ENCODE measurements around the gene KLF7. TPM values are rescaled to one million over a fixed set of nuclear protein-coding genes. Genes with fewer than 3 reads are reported as not detected.

Gene KLF7
- total RNA-seq, 6 experiments from 2014 or later, result 3.3 to 14.2 (median 10.2) TPM

DNA sequence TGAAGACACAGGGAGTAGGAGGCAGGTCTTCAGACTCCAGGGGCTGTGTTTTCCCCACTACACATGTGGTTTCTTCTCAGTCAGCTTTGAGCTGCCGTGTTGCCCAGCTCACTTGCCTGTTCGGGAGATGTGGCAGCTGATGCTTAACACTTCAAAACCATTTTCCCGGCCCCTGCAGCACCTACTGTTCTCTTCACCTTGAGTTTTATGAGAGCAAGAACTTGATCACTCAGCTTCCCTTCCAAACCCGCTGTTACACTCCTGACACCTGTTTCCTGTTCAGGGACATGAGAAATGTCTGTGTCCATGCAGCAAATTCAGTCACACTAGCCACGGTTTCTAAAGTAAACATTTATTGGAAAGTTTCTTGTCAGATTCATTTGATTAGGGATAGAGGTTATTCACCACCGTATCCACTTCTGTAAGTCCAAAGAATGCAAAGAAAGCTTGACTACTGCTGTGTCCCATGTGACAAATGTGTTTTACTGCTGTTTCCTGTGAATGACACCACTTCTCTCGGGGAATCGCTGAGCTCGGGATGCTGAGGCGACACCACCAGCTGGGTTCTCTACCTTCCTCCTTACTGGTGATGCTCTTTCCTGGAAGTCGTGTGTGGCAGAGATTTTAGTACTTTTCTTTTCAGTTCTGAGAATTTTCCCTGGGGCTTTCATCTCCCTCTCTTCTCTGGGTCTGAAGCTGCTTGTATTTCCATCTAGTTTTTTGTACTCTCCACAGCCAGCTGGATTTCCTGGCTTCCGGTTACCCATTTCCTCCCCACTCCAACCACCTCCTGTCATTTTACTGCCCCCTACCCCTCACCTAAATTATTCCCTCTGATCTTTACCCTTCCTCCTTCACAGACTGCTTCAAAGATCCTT is 91.7 kb downstream of the KLF7 start:
- Histone ChIP-seq H3K27me3 (no peaks in the 10 kb centered on the region), H3K27ac (peak overlapping the region; percentile 8 to 12 (median 10)), H3K4me1 (no peaks in the 10 kb centered on the region), H3K4me3 (no peak overlapping the region), H3K9me3 (no peaks in the 10 kb centered on the region), H3K36me3 (no peaks in the 10 kb centered on the region)
- intact Hi-C loops (cut with DNase I), result no loop called here
- ATAC-seq, result peak; percentile 48 to 79 (median 68)
- TF ChIP-seq, protein P1, sequence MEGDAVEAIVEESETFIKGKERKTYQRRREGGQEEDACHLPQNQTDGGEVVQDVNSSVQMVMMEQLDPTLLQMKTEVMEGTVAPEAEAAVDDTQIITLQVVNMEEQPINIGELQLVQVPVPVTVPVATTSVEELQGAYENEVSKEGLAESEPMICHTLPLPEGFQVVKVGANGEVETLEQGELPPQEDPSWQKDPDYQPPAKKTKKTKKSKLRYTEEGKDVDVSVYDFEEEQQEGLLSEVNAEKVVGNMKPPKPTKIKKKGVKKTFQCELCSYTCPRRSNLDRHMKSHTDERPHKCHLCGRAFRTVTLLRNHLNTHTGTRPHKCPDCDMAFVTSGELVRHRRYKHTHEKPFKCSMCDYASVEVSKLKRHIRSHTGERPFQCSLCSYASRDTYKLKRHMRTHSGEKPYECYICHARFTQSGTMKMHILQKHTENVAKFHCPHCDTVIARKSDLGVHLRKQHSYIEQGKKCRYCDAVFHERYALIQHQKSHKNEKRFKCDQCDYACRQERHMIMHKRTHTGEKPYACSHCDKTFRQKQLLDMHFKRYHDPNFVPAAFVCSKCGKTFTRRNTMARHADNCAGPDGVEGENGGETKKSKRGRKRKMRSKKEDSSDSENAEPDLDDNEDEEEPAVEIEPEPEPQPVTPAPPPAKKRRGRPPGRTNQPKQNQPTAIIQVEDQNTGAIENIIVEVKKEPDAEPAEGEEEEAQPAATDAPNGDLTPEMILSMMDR (IDR thresholded peaks at IDR 0.05), result no peak
- no peak for TF ChIP-seq POLR2A (IDR thresholded peaks at IDR 0.05)
- 29% methylated on average over 12 of the region's 12 CpGs for WGBS (ENCODE audit: insufficient coverage, low coverage, low lambda C conversion rate, missing lambda C conversion rate)
- peak in 1 of 3 donors; percentile 28 for DNase-seq

DNA sequence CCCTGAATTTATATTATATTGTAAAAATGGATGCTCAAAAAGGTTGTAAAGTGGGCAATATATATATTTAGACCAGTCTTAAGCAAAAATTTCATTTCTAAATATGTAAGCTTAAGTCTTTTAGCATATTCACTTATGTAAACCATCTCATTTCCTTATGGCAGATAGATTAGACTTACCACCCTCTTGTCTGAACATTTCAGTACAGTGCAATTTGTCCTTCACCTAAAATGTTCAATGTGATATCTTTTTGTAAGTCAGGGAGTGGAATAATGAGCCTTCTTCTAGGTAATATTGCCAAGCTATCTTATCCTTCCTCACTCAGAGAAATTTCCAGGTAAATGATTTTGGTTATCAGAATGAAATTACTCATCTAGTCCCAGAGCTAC is 92.3 kb downstream of the KLF7 start:
- no peak for DNase-seq
- Histone ChIP-seq H3K27me3 (no peaks in the 10 kb centered on the region), H3K27ac (no peak overlapping the region), H3K4me3 (no peak overlapping the region), H3K36me3 (no peaks in the 10 kb centered on the region), H3K9me3 (no peaks in the 10 kb centered on the region), H3K4me1 (no peaks in the 10 kb centered on the region)
- ATAC-seq, result no peak
- intact Hi-C loops (cut with DNase I), result no loop called here
- TF ChIP-seq, protein P1 (IDR thresholded peaks at IDR 0.05), result no peak
- TF ChIP-seq POLR2A (IDR thresholded peaks at IDR 0.05), result no peak

GRCh38 chr2:207072571-207072970 is 93.2 kb downstream of the KLF7 start:
- DNase-seq (no peak), ATAC-seq (no peak)
- H3K27me3 ChIP-seq, result no peaks in the 10 kb centered on the region
- H3K4me3 ChIP-seq, result no peak overlapping the region
- no peak overlapping the region for H3K27ac ChIP-seq
- H3K36me3 ChIP-seq, result no peaks in the 10 kb centered on the region
- TF ChIP-seq, protein P1 (IDR thresholded peaks at IDR 0.05), result no peak
- TF ChIP-seq POLR2A (IDR thresholded peaks at IDR 0.05), result no peak
- intact Hi-C loops (cut with DNase I), result no loop called here
- H3K9me3 ChIP-seq, result no peaks in the 10 kb centered on the region
- no peaks in the 10 kb centered on the region for H3K4me1 ChIP-seq
- WGBS (ENCODE audit: insufficient coverage, low coverage, low lambda C conversion rate, missing lambda C conversion rate), result 87% methylated on average over 1 of the region's 1 CpG

DNA sequence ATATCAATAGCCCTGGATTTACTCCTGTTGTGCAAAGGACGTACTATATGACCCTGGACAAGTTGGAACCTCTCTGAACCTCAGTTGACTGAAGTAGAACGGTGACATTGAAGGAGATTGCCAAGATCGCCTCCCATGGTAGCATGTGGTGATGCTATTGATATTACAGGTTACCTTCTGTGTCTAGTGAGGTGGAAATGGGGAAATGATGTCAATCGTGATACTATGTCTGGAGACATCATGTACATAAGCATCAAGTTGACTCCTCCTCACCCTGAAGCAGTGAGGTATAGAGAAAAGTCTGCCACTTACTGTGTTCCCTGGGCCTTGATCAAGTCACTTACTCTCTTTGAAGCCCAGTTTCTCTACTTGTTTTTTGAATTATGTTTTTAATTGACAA is 93.9 kb downstream of the KLF7 start:
- Histone ChIP-seq H3K9me3 (no peaks in the 10 kb centered on the region), H3K27ac (no peak overlapping the region), H3K4me1 (no peaks in the 10 kb centered on the region), H3K4me3 (no peak overlapping the region), H3K36me3 (no peaks in the 10 kb centered on the region), H3K27me3 (no peaks in the 10 kb centered on the region)
- DNase-seq (no peak), ATAC-seq (no peak)
- TF ChIP-seq POLR2A (IDR thresholded peaks at IDR 0.05), result no peak
- TF ChIP-seq, protein P1 (IDR thresholded peaks at IDR 0.05), result no peak
- WGBS (ENCODE audit: insufficient coverage, low coverage, low lambda C conversion rate, missing lambda C conversion rate), result no CpG with 5 or more reads among the region's 4 CpGs
- intact Hi-C loops (cut with DNase I), result no loop called here

Data from right lobe of liver (tissue), 6 donors.